ENCODE results near the gene NR3C1.
A peak's percentile ranks its signal among the peaks of the same experiment; 100 is the strongest.

NR3C1 gene

DNA sequence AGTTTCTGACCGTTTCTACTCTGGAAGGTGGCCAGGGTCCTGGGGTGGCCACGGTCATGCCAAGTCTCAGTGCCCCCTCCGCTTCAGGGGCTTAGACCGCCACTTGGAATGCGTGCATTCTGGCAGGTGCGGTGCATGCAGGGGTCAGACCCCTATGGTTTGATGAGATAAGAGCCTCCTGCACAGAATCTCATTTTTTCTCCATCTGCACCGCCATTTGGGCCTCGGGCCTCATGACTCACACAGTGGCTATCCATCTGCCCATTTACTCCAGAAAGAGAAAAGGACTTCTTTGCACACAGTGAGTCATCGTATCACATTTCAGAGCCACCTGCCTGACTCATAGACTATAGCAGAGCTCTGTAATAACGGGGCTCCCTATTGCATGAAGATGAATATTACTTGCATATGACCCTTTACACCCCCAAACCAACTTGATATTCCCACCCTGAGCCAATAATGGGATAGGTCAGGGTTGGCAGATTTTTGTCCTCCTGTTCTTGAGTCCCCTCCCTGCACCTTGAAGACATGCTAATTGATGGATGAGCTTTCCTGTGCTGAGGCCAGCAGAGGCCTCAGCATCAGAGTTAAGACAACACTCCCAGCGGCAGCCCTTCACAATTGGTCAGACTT is 157.4 kb downstream of the NR3C1 start:
- intact Hi-C loops (cut with micrococcal nuclease), result no loop called here
- H3K27ac Mint-ChIP-seq, result no peak overlapping the region
- H3K27me3 Mint-ChIP-seq, result no peaks in the 10 kb centered on the region
- no peaks in the 10 kb centered on the region for H3K9me3 Mint-ChIP-seq
- no peak overlapping the region for H3K4me3 Mint-ChIP-seq
- H3K4me1 Mint-ChIP-seq (ENCODE audit: low read depth), result peaks cover 19% of the 10 kb centered on the region
- no peaks in the 10 kb centered on the region for H3K36me3 Mint-ChIP-seq (ENCODE audit: low read depth)

GRCh38 chr5:143244990-143245389 is 158.5 kb downstream of the NR3C1 start:
- Mint-ChIP-seq H3K27me3 (no peaks in the 10 kb centered on the region), H3K9me3 (no peaks in the 10 kb centered on the region), H3K27ac (no peak overlapping the region), H3K4me1 (ENCODE audit: low read depth) (peaks cover 15% of the 10 kb centered on the region), H3K4me3 (no peak overlapping the region), H3K36me3 (ENCODE audit: low read depth) (no peaks in the 10 kb centered on the region)
- intact Hi-C loops (cut with micrococcal nuclease), result no loop called here

- intact Hi-C loops (cut with micrococcal nuclease), result no loop called here
- no peaks in the 10 kb centered on the region for H3K9me3 Mint-ChIP-seq
- no peaks in the 10 kb centered on the region for H3K36me3 Mint-ChIP-seq (ENCODE audit: low read depth)
- H3K4me1 Mint-ChIP-seq (ENCODE audit: low read depth), result peaks cover 7% of the 10 kb centered on the region
- no peak overlapping the region for H3K27ac Mint-ChIP-seq
- H3K4me3 Mint-ChIP-seq, result no peak overlapping the region
- no peaks in the 10 kb centered on the region for H3K27me3 Mint-ChIP-seq
Observed at GRCh38 chr5:143244000-143244736, 159.3 kb downstream of the NR3C1 start.

DNA sequence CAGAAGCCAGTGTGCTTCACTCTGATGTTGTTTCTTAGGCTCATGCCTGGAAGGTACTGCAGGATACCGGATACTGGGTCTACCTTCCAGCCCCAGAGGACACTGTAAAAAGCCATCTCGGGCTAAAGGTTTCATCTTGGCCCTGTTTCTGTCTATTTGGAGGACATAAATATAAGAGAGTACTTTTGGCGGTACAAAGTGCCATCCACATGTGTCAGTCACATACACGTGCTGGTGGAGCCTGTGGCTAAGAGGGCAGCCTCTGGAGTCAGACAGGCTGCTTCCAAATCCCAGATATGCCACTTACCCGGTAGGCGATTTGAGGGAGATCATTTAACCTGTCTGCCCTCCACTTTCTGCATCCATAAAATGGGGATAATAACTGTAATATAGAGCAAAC is 160.4 kb downstream of the NR3C1 start:
- no peak overlapping the region for H3K4me3 Mint-ChIP-seq
- no peaks in the 10 kb centered on the region for H3K4me1 Mint-ChIP-seq (ENCODE audit: low read depth)
- no peaks in the 10 kb centered on the region for H3K9me3 Mint-ChIP-seq
- no peaks in the 10 kb centered on the region for H3K36me3 Mint-ChIP-seq (ENCODE audit: low read depth)
- H3K27me3 Mint-ChIP-seq, result no peaks in the 10 kb centered on the region
- H3K27ac Mint-ChIP-seq, result no peak overlapping the region
- intact Hi-C loops (cut with micrococcal nuclease), result no loop called here

- H3K36me3 Mint-ChIP-seq (ENCODE audit: low read depth), result no peaks in the 10 kb centered on the region
- H3K9me3 Mint-ChIP-seq, result no peaks in the 10 kb centered on the region
- no peak overlapping the region for H3K4me3 Mint-ChIP-seq
- no peaks in the 10 kb centered on the region for H3K4me1 Mint-ChIP-seq (ENCODE audit: low read depth)
- no peak overlapping the region for H3K27ac Mint-ChIP-seq
- no peaks in the 10 kb centered on the region for H3K27me3 Mint-ChIP-seq
- intact Hi-C loops (cut with micrococcal nuclease), result no loop called here
Observed at GRCh38 chr5:143241892-143242291, 161.6 kb downstream of the NR3C1 start.

GRCh38 chr5:143239882-143240518 is 163.5 kb downstream of the NR3C1 start:
- intact Hi-C loops (cut with micrococcal nuclease), result no loop called here
- Mint-ChIP-seq H3K9me3 (no peaks in the 10 kb centered on the region), H3K27ac (no peak overlapping the region), H3K4me1 (ENCODE audit: low read depth) (no peaks in the 10 kb centered on the region), H3K36me3 (ENCODE audit: low read depth) (no peaks in the 10 kb centered on the region), H3K27me3 (no peaks in the 10 kb centered on the region), H3K4me3 (no peak overlapping the region)

DNA sequence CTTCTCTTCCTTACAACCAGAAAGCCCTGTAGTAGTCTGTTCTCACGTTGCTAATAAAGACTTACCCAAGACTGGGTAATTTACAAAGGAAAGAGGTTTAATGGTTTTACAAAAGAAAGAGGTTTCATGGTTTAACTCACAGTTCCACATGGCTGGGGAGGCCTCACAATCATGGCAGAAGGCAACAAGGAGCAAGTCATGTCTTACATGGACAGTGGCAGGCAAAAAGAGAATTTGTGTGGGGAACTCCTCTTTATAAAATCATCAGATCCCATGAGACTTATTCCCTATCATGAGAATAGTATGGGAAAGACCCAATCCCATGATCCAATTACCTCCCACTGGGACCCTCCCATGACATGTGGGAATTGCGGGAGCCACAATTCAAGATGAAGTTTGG is 164.9 kb downstream of the NR3C1 start:
- Mint-ChIP-seq H3K4me3 (no peak overlapping the region), H3K27me3 (no peaks in the 10 kb centered on the region), H3K4me1 (ENCODE audit: low read depth) (no peaks in the 10 kb centered on the region), H3K27ac (no peak overlapping the region), H3K36me3 (ENCODE audit: low read depth) (no peaks in the 10 kb centered on the region), H3K9me3 (no peaks in the 10 kb centered on the region)
- intact Hi-C loops (cut with micrococcal nuclease), result no loop called here

DNA sequence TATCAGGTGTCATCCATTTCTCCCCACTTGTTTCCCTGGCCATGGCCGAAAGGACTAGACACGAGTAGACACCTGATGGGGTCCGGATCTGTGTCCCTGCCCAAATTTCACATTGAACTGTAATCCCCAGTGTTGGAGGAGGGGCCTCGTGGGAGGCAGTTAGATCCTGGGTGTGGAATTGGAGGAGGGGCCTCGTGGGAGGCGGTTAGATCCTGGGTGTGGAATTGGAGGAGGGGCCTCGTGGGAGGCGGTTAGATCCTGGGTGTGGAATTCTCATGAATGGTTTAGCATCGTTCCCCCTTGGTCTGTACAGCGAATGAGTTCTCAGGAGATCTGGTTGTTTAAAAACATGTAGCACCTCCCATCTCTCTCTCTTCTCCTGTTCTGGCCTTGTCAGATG is 165.8 kb downstream of the NR3C1 start:
- H3K27ac Mint-ChIP-seq, result no peak overlapping the region
- H3K36me3 Mint-ChIP-seq (ENCODE audit: low read depth), result no peaks in the 10 kb centered on the region
- peaks cover 5% of the 10 kb centered on the region for H3K4me1 Mint-ChIP-seq (ENCODE audit: low read depth)
- H3K27me3 Mint-ChIP-seq, result no peaks in the 10 kb centered on the region
- intact Hi-C loops (cut with micrococcal nuclease), result no loop called here
- no peak overlapping the region for H3K4me3 Mint-ChIP-seq
- no peaks in the 10 kb centered on the region for H3K9me3 Mint-ChIP-seq

- Mint-ChIP-seq H3K4me3 (no peak overlapping the region), H3K27ac (no peak overlapping the region), H3K4me1 (ENCODE audit: low read depth) (peaks cover 11% of the 10 kb centered on the region), H3K27me3 (no peaks in the 10 kb centered on the region), H3K9me3 (no peaks in the 10 kb centered on the region), H3K36me3 (ENCODE audit: low read depth) (no peaks in the 10 kb centered on the region)
- intact Hi-C loops (cut with micrococcal nuclease), result no loop called here
Observed at GRCh38 chr5:143236682-143237081, 166.8 kb downstream of the NR3C1 start.

DNA sequence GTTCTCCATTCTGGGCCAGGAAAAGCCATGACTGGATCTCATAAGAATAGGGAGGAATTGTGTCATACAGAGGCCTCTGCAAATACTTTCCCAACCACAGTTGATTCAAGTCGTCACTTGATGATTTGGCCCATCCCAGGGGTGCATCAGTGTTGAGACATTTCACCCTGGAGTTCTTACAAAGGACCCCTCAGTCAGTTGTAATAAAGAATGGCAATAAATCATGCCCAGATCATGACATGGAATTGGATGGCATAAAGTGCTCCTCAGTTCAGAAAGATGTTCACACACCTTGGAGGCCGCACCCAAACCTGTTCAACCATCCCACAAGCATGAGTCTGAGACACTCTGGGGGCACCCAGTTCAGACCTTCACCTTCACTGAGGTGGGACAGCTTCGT is 168.1 kb downstream of the NR3C1 start:
- no peaks in the 10 kb centered on the region for H3K36me3 Mint-ChIP-seq (ENCODE audit: low read depth)
- H3K4me1 Mint-ChIP-seq (ENCODE audit: low read depth), result peaks cover 12% of the 10 kb centered on the region
- no peak overlapping the region for H3K27ac Mint-ChIP-seq
- no peaks in the 10 kb centered on the region for H3K27me3 Mint-ChIP-seq
- H3K4me3 Mint-ChIP-seq, result no peak overlapping the region
- intact Hi-C loops (cut with micrococcal nuclease), result no loop called here
- no peaks in the 10 kb centered on the region for H3K9me3 Mint-ChIP-seq

GRCh38 chr5:143234162-143234842 is 169.2 kb downstream of the NR3C1 start:
- H3K27ac Mint-ChIP-seq, result no peak overlapping the region

DNA sequence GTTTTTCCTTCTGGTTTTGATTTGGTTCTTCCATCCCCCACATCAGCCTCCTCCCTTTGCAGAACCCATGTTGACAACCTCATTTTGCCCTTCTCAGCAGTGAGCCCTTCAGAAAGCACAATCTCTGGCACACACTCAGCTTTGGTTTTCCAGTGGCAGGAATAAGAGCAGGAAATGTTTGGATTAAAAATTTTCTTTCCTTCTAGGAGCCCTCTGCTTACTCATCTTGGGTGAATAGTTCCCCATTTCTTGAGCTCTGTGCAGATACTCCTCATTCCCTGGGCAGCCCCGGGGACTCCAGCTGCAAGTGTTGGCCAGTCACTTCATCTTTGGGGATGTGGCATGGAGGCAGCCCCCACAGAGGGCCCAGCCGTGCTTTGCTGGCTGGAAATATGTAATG is 170.5 kb downstream of the NR3C1 start:
- Mint-ChIP-seq H3K27ac (peak overlapping the region; percentile 60), H3K9me3 (no peaks in the 10 kb centered on the region), H3K4me1 (ENCODE audit: low read depth) (peaks cover 25% of the 10 kb centered on the region), H3K36me3 (ENCODE audit: low read depth) (no peaks in the 10 kb centered on the region), H3K27me3 (no peaks in the 10 kb centered on the region), H3K4me3 (peak overlapping the region; percentile 18)
- intact Hi-C loops (cut with micrococcal nuclease), result no loop called here

More at GRCh38 chr5:143234162-143234842, 169.2 kb downstream of the NR3C1 start:
- Mint-ChIP-seq H3K27me3 (no peaks in the 10 kb centered on the region), H3K9me3 (no peaks in the 10 kb centered on the region), H3K4me1 (ENCODE audit: low read depth) (peaks cover 23% of the 10 kb centered on the region), H3K4me3 (no peak overlapping the region), H3K36me3 (ENCODE audit: low read depth) (no peaks in the 10 kb centered on the region)
- intact Hi-C loops (cut with micrococcal nuclease), result no loop called here

- Mint-ChIP-seq H3K27me3 (no peaks in the 10 kb centered on the region), H3K27ac (no peak overlapping the region), H3K36me3 (ENCODE audit: low read depth) (no peaks in the 10 kb centered on the region), H3K4me1 (ENCODE audit: low read depth) (peaks cover 25% of the 10 kb centered on the region), H3K4me3 (no peak overlapping the region), H3K9me3 (no peaks in the 10 kb centered on the region)
- intact Hi-C loops (cut with micrococcal nuclease), result no loop called here
Observed at GRCh38 chr5:143231973-143232812, 171.3 kb downstream of the NR3C1 start.
